ENCODE results near the gene GALNT13. TPM values are rescaled to one million over a fixed set of nuclear protein-coding genes. Genes with fewer than 3 reads are reported as not detected.

Gene GALNT13
- total RNA-seq, 1 donor from 2014 or later: 0.13 TPM

- H3K36me3 Mint-ChIP-seq (ENCODE audit: unreplicated experiment): no peaks in the 10 kb centered on the region
- no peaks in the 10 kb centered on the region for H3K27me3 Mint-ChIP-seq (ENCODE audit: unreplicated experiment)
- DNase-seq (ENCODE audit: extremely low spot score, unreplicated experiment): no peak
- TF ChIP-seq CTCF (IDR thresholded peaks at IDR 0.05): no peak
- H3K27ac Mint-ChIP-seq (ENCODE audit: unreplicated experiment): no peak overlapping the region
- no peaks in the 10 kb centered on the region for H3K4me1 Mint-ChIP-seq (ENCODE audit: unreplicated experiment)
- H3K9me3 Mint-ChIP-seq (ENCODE audit: unreplicated experiment): no peaks in the 10 kb centered on the region
- H3K4me3 Mint-ChIP-seq (ENCODE audit: unreplicated experiment): no peak overlapping the region
Measured at GRCh38 chr2:154158101-154158500, 286.4 kb downstream of the GALNT13 start.

- no peak for DNase-seq (ENCODE audit: extremely low spot score, unreplicated experiment)
- no peak for TF ChIP-seq CTCF (IDR thresholded peaks at IDR 0.05)
- no peaks in the 10 kb centered on the region for H3K36me3 Mint-ChIP-seq (ENCODE audit: unreplicated experiment)
- H3K9me3 Mint-ChIP-seq (ENCODE audit: unreplicated experiment): no peaks in the 10 kb centered on the region
- no peaks in the 10 kb centered on the region for H3K27me3 Mint-ChIP-seq (ENCODE audit: unreplicated experiment)
- H3K27ac Mint-ChIP-seq (ENCODE audit: unreplicated experiment): no peak overlapping the region
- no peak overlapping the region for H3K4me3 Mint-ChIP-seq (ENCODE audit: unreplicated experiment)
- no peaks in the 10 kb centered on the region for H3K4me1 Mint-ChIP-seq (ENCODE audit: unreplicated experiment)
Measured at GRCh38 chr2:154161286-154161685, 289.6 kb downstream of the GALNT13 start.

- Mint-ChIP-seq H3K4me1 (ENCODE audit: unreplicated experiment) (no peaks in the 10 kb centered on the region), H3K27ac (ENCODE audit: unreplicated experiment) (no peak overlapping the region), H3K36me3 (ENCODE audit: unreplicated experiment) (no peaks in the 10 kb centered on the region), H3K27me3 (ENCODE audit: unreplicated experiment) (no peaks in the 10 kb centered on the region), H3K9me3 (ENCODE audit: unreplicated experiment) (no peaks in the 10 kb centered on the region), H3K4me3 (ENCODE audit: unreplicated experiment) (no peak overlapping the region)
- no peak for DNase-seq (ENCODE audit: extremely low spot score, unreplicated experiment)
- no peak for TF ChIP-seq CTCF (IDR thresholded peaks at IDR 0.05)
Measured at GRCh38 chr2:154170400-154170799, 298.7 kb downstream of the GALNT13 start.

- no peaks in the 10 kb centered on the region for H3K36me3 Mint-ChIP-seq (ENCODE audit: unreplicated experiment)
- no peaks in the 10 kb centered on the region for H3K4me1 Mint-ChIP-seq (ENCODE audit: unreplicated experiment)
- H3K27me3 Mint-ChIP-seq (ENCODE audit: unreplicated experiment): no peaks in the 10 kb centered on the region
- H3K4me3 Mint-ChIP-seq (ENCODE audit: unreplicated experiment): no peak overlapping the region
- no peak for DNase-seq (ENCODE audit: extremely low spot score, unreplicated experiment)
- H3K9me3 Mint-ChIP-seq (ENCODE audit: unreplicated experiment): no peaks in the 10 kb centered on the region
- TF ChIP-seq CTCF (IDR thresholded peaks at IDR 0.05): no peak
- H3K27ac Mint-ChIP-seq (ENCODE audit: unreplicated experiment): no peak overlapping the region
Measured at GRCh38 chr2:154173164-154173563, 301.4 kb downstream of the GALNT13 start.

- Mint-ChIP-seq H3K9me3 (ENCODE audit: unreplicated experiment) (no peaks in the 10 kb centered on the region), H3K36me3 (ENCODE audit: unreplicated experiment) (no peaks in the 10 kb centered on the region), H3K4me1 (ENCODE audit: unreplicated experiment) (no peaks in the 10 kb centered on the region), H3K27ac (ENCODE audit: unreplicated experiment) (no peak overlapping the region), H3K27me3 (ENCODE audit: unreplicated experiment) (no peaks in the 10 kb centered on the region), H3K4me3 (ENCODE audit: unreplicated experiment) (no peak overlapping the region)
- DNase-seq (ENCODE audit: extremely low spot score, unreplicated experiment): no peak
- no peak for TF ChIP-seq CTCF (IDR thresholded peaks at IDR 0.05)
Measured at GRCh38 chr2:154173919-154174318, 302.2 kb downstream of the GALNT13 start.
